Measurements from ENCODE around the gene PILRB. TPM values are rescaled to one million over a fixed set of nuclear protein-coding genes. Genes with fewer than 3 reads are reported as not detected.
"Not testable (repeated sequence)": the region's sequence is repeated elsewhere in the genome, so short reads cannot be mapped to it uniquely, and the experiment has no call there.

Gene PILRB
- total RNA-seq, 1 donor from 2014 or later, result 21.1 TPM

- H3K4me2 ChIP-seq (ENCODE audit: low read length); H3K27me3 ChIP-seq (ENCODE audit: insufficient read depth, low read length); H3K4me3 Mint-ChIP-seq (ENCODE audit: unreplicated experiment); H3K27ac ChIP-seq (ENCODE audit: low read depth, low read length); H3K27ac Mint-ChIP-seq (ENCODE audit: unreplicated experiment); H3K9me3 ChIP-seq (ENCODE audit: insufficient read depth, low read depth, low read length); H3K4me3 ChIP-seq (ENCODE audit: insufficient read depth, low read depth, low read length); H3K9me3 Mint-ChIP-seq (ENCODE audit: unreplicated experiment); H3K9ac ChIP-seq (ENCODE audit: low read length); H2AFZ ChIP-seq (ENCODE audit: low read depth, low read length); H3K27me3 Mint-ChIP-seq (ENCODE audit: low read depth, unreplicated experiment); FAIRE-seq: not testable (repeated sequence)
- H3K79me2 ChIP-seq (ENCODE audit: insufficient read depth, low read length), result peaks cover 21% of the 10 kb centered on the region
- peaks cover 21% of the 10 kb centered on the region for H3K36me3 Mint-ChIP-seq (ENCODE audit: low read depth, unreplicated experiment)
- peak; percentile 9 for DNase-seq (ENCODE audit: low read depth)
- H4K20me1 ChIP-seq (ENCODE audit: insufficient read depth, low read length), result peaks cover 56% of the 10 kb centered on the region
- H3K36me3 ChIP-seq (ENCODE audit: insufficient read depth, low read length), result peaks cover 31% of the 10 kb centered on the region
- peaks cover 12% of the 10 kb centered on the region for H3K4me1 ChIP-seq (ENCODE audit: insufficient read depth, low read length)
- peaks cover 13% of the 10 kb centered on the region for H3K4me1 Mint-ChIP-seq (ENCODE audit: low read depth, unreplicated experiment)
- TF ChIP-seq CTCF (IDR thresholded peaks at IDR 0.05; ENCODE audit: insufficient read depth, low read depth, low read length), result peak; percentile 21
These were observed 12.6 kb upstream of the PILRB start for GRCh38 chr7:100345288-100345672.

- no peak for DNase-seq (ENCODE audit: low read depth)
- FAIRE-seq, result no peak
- H3K36me3 Mint-ChIP-seq (ENCODE audit: low read depth, unreplicated experiment), result peaks cover 18% of the 10 kb centered on the region
These were observed 11.0 kb upstream of the PILRB start for GRCh38 chr7:100346921-100347320.

GRCh38 chr7:100348805-100349204, 9.1 kb upstream of the PILRB start:
- Histone ChIP-seq H3K9ac (ENCODE audit: low read length) (no peak overlapping the region), H2AFZ (ENCODE audit: low read depth, low read length) (no peak overlapping the region), H4K20me1 (ENCODE audit: insufficient read depth, low read length) (peaks cover 46% of the 10 kb centered on the region), H3K4me3 (ENCODE audit: insufficient read depth, low read depth, low read length) (no peak overlapping the region), H3K27ac (ENCODE audit: low read depth, low read length) (no peak overlapping the region), H3K4me2 (ENCODE audit: low read length) (no peak overlapping the region), H3K9me3 (ENCODE audit: insufficient read depth, low read depth, low read length) (no peaks in the 10 kb centered on the region), H3K36me3 (ENCODE audit: insufficient read depth, low read length) (peaks cover 38% of the 10 kb centered on the region), H3K27me3 (ENCODE audit: insufficient read depth, low read length) (no peaks in the 10 kb centered on the region), H3K4me1 (ENCODE audit: insufficient read depth, low read length) (peaks cover 9% of the 10 kb centered on the region), H3K79me2 (ENCODE audit: insufficient read depth, low read length) (peaks cover 4% of the 10 kb centered on the region)
- no peaks in the 10 kb centered on the region for H3K9me3 Mint-ChIP-seq (ENCODE audit: unreplicated experiment)
- no peak overlapping the region for H3K27ac Mint-ChIP-seq (ENCODE audit: unreplicated experiment)
- TF ChIP-seq EZH2 (IDR thresholded peaks at IDR 0.05; ENCODE audit: insufficient read depth, low read length) (no peak), CTCF (IDR thresholded peaks at IDR 0.05; ENCODE audit: insufficient read depth, low read depth, low read length) (no peak)
- peaks cover 10% of the 10 kb centered on the region for H3K36me3 Mint-ChIP-seq (ENCODE audit: low read depth, unreplicated experiment)
- no peak overlapping the region for H3K4me3 Mint-ChIP-seq (ENCODE audit: unreplicated experiment)
- DNase-seq (ENCODE audit: low read depth), result no peak
- no peak for FAIRE-seq
- H3K27me3 Mint-ChIP-seq (ENCODE audit: low read depth, unreplicated experiment), result no peaks in the 10 kb centered on the region
- H3K4me1 Mint-ChIP-seq (ENCODE audit: low read depth, unreplicated experiment), result peaks cover 6% of the 10 kb centered on the region

More at GRCh38 chr7:100346921-100347320, 11.0 kb upstream of the PILRB start:
- no peaks in the 10 kb centered on the region for H3K27me3 Mint-ChIP-seq (ENCODE audit: low read depth, unreplicated experiment)
- H3K36me3 ChIP-seq (ENCODE audit: insufficient read depth, low read length), result peaks cover 36% of the 10 kb centered on the region
- H3K4me1 Mint-ChIP-seq (ENCODE audit: low read depth, unreplicated experiment), result peaks cover 13% of the 10 kb centered on the region
- H2AFZ ChIP-seq (ENCODE audit: low read depth, low read length), result no peak overlapping the region
- H3K27ac ChIP-seq (ENCODE audit: low read depth, low read length), result no peak overlapping the region
- no peaks in the 10 kb centered on the region for H3K27me3 ChIP-seq (ENCODE audit: insufficient read depth, low read length)
- H3K4me3 Mint-ChIP-seq (ENCODE audit: unreplicated experiment), result no peak overlapping the region
- H3K4me3 ChIP-seq (ENCODE audit: insufficient read depth, low read depth, low read length), result no peak overlapping the region
- peaks cover 13% of the 10 kb centered on the region for H3K79me2 ChIP-seq (ENCODE audit: insufficient read depth, low read length)
- no peaks in the 10 kb centered on the region for H3K9me3 Mint-ChIP-seq (ENCODE audit: unreplicated experiment)
- no peak overlapping the region for H3K27ac Mint-ChIP-seq (ENCODE audit: unreplicated experiment)
- H3K9me3 ChIP-seq (ENCODE audit: insufficient read depth, low read depth, low read length), result no peaks in the 10 kb centered on the region
- peaks cover 12% of the 10 kb centered on the region for H3K4me1 ChIP-seq (ENCODE audit: insufficient read depth, low read length)
- H4K20me1 ChIP-seq (ENCODE audit: insufficient read depth, low read length), result peaks cover 53% of the 10 kb centered on the region
- no peak for TF ChIP-seq CTCF (IDR thresholded peaks at IDR 0.05; ENCODE audit: insufficient read depth, low read depth, low read length)
- no peak overlapping the region for H3K4me2 ChIP-seq (ENCODE audit: low read length)
- H3K9ac ChIP-seq (ENCODE audit: low read length), result no peak overlapping the region
